Neural progenitor cell (in vitro differentiated cells): ENCODE measurements around the gene ALDOA. TPM values are rescaled to one million over a fixed set of nuclear protein-coding genes. Genes with fewer than 3 reads are reported as not detected.

ENCODE experiments used
- DNase-seq: peaks from one replicate; pipeline ENCODE4 v3.0.0-alpha.2; 2016; ENCODE audit warnings: low spot score
- H2AFZ ChIP-seq: fragments of 200-600 bp; sonication (generic); replicated peaks from 2 replicates; pipeline ENCODE4 v1.6.1; 2016; ENCODE audit warnings: antibody characterized with exemption
- H3F3A ChIP-seq: fragments of 200-600 bp; sonication (generic); 2 replicates; pipeline ENCODE4 v1.6.1; 2016; ENCODE audit warnings: antibody characterized with exemption, low read depth
- H3K27ac ChIP-seq: fragments of 200-600 bp; sonication (generic); 2 replicates; pipeline ENCODE4 v1.5.1; 2016; ENCODE audit warnings: mild to moderate bottlenecking
- H3K27me3 ChIP-seq: fragments of 200-600 bp; sonication (generic); 2 replicates; pipeline ENCODE4 v1.6.1; 2016; ENCODE audit warnings: mild to moderate bottlenecking, moderate library complexity
- H3K36me3 ChIP-seq: fragments of 200-600 bp; sonication (generic); 2 replicates; pipeline ENCODE4 v1.5.1; 2016
- H3K4me1 ChIP-seq: fragments of 200-600 bp; sonication (generic); 2 replicates; pipeline ENCODE4 v1.6.1; 2016; ENCODE audit warnings: mixed run types
- H3K4me2 ChIP-seq: fragments of 200-600 bp; sonication (generic); 2 replicates; pipeline ENCODE4 v1.6.1; 2016
- H3K4me3 ChIP-seq: fragments of 200-600 bp; sonication (generic); 2 replicates; pipeline ENCODE4 v1.5.1; 2016
- H3K79me2 ChIP-seq: fragments of 200-600 bp; sonication (generic); 2 replicates; pipeline ENCODE4 v1.6.1; 2016; ENCODE audit warnings: low read depth
- H3K9ac ChIP-seq: fragments of 200-600 bp; sonication (generic); 2 replicates; pipeline ENCODE4 v1.6.1; 2016
- H3K9me3 ChIP-seq: fragments of 200-600 bp; sonication (generic); 2 replicates; pipeline ENCODE4 v1.5.1; 2016; ENCODE audit warnings: low read depth
- H4K20me1 ChIP-seq: fragments of 200-600 bp; sonication (generic); 2 replicates; pipeline ENCODE4 v1.6.1; 2016; ENCODE audit warnings: low read depth
- H3K27ac Mint-ChIP-seq: 3 replicates; pipeline ENCODE4 v1.8.0; 2021; ENCODE audit warnings: mixed read lengths
- H3K27me3 Mint-ChIP-seq: 2 replicates; pipeline ENCODE4 v1.8.0; 2022; ENCODE audit warnings: low read depth, mild to moderate bottlenecking, inconsistent platforms, moderate library complexity, mixed read lengths; ENCODE audit not compliant: insufficient read depth
- H3K36me3 Mint-ChIP-seq: 3 replicates; pipeline ENCODE4 v1.8.0; 2021; ENCODE audit warnings: mixed read lengths
- H3K4me1 Mint-ChIP-seq: 3 replicates; pipeline ENCODE4 v1.8.0; 2021; ENCODE audit warnings: mixed read lengths
- H3K4me3 Mint-ChIP-seq: 3 replicates; pipeline ENCODE4 v1.8.0; 2021; ENCODE audit warnings: mild to moderate bottlenecking, moderate library complexity, mixed read lengths
- H3K9me3 Mint-ChIP-seq: 3 replicates; pipeline ENCODE4 v1.8.0; 2020; ENCODE audit warnings: mixed read lengths
- CTCF ChIP-seq: fragments of 200-600 bp; sonication (generic); IDR thresholded peaks from 2 replicates; pipeline ENCODE4 v1.5.1; 2017; ENCODE audit warnings: antibody characterized with exemption, mild to moderate bottlenecking
- EZH2 ChIP-seq: fragments of 200-600 bp; sonication (generic); IDR thresholded peaks from 2 replicates; pipeline ENCODE4 v1.6.1; 2017; ENCODE audit warnings: antibody characterized with exemption, mild to moderate bottlenecking, moderate library complexity
- EZH2phosphoT487 ChIP-seq: fragments of 200-600 bp; sonication (generic); IDR thresholded peaks from 2 replicates; pipeline ENCODE4 v1.6.1; 2017; ENCODE audit warnings: antibody characterized with exemption
- total RNA-seq: library from RNA; depleted of rRNA; stranded (reverse); fragments of >200 nt; gene quantifications from 2 replicates; pipeline ENCODE4 v1.2.3, GENCODE V29; 2015; ENCODE audit warnings: low replicate concordance

The ALDOA gene
- total RNA-seq, 1 donor from 2014 or later = 469 TPM

GRCh38 chr16:30060346-30060745 is 5.2 kb upstream of the ALDOA start:
- no peak overlapping the region for H3K4me2 ChIP-seq

GRCh38 chr16:30060836-30061554 is 4.6 kb upstream of the ALDOA start:
- peaks cover 22% of the 10 kb centered on the region for H3K79me2 ChIP-seq
- no peak overlapping the region for H2AFZ ChIP-seq
- no peaks in the 10 kb centered on the region for H3K27me3 ChIP-seq
- no peak overlapping the region for H3K4me3 ChIP-seq
- TF ChIP-seq CTCF (no peak), EZH2 (no peak), EZH2phosphoT487 (no peak)
- H4K20me1 ChIP-seq = peaks cover 4% of the 10 kb centered on the region
- H3K9me3 ChIP-seq = no peaks in the 10 kb centered on the region
- peaks cover 4% of the 10 kb centered on the region for H3K27me3 Mint-ChIP-seq
- H3K27ac ChIP-seq = no peak overlapping the region
- H3K27ac Mint-ChIP-seq = peak overlapping the region; percentile 92
- H3K9ac ChIP-seq = no peak overlapping the region
- peaks cover 22% of the 10 kb centered on the region for H3K4me1 ChIP-seq
- no peaks in the 10 kb centered on the region for H3K36me3 ChIP-seq
- H3K4me1 Mint-ChIP-seq = peaks cover 23% of the 10 kb centered on the region
- H3F3A ChIP-seq = peaks cover 31% of the 10 kb centered on the region
- H3K4me3 Mint-ChIP-seq = peak overlapping the region; percentile 67
- peak overlapping the region; percentile 15 for H3K4me2 ChIP-seq
- no peaks in the 10 kb centered on the region for H3K9me3 Mint-ChIP-seq
- H3K36me3 Mint-ChIP-seq = peaks cover 11% of the 10 kb centered on the region
- DNase-seq = no peak

More at GRCh38 chr16:30060346-30060745, 5.2 kb upstream of the ALDOA start:
- no peak for TF ChIP-seq EZH2
- no peak for TF ChIP-seq CTCF
- no peak for TF ChIP-seq EZH2phosphoT487
- DNase-seq = no peak
- H3F3A ChIP-seq = peaks cover 31% of the 10 kb centered on the region
- H3K79me2 ChIP-seq = peaks cover 18% of the 10 kb centered on the region
- Mint-ChIP-seq H3K4me1 (peaks cover 23% of the 10 kb centered on the region), H3K9me3 (no peaks in the 10 kb centered on the region), H3K27me3 (peaks cover 4% of the 10 kb centered on the region), H3K36me3 (peaks cover 11% of the 10 kb centered on the region), H3K27ac (peak overlapping the region; percentile 92), H3K4me3 (peak overlapping the region; percentile 67)
- no peak overlapping the region for H3K27ac ChIP-seq
- peaks cover 22% of the 10 kb centered on the region for H3K4me1 ChIP-seq
- H2AFZ ChIP-seq = no peak overlapping the region
- no peaks in the 10 kb centered on the region for H3K36me3 ChIP-seq
- H3K27me3 ChIP-seq = no peaks in the 10 kb centered on the region
- no peak overlapping the region for H3K4me3 ChIP-seq
- no peak overlapping the region for H3K9ac ChIP-seq
- H4K20me1 ChIP-seq = no peaks in the 10 kb centered on the region
- no peaks in the 10 kb centered on the region for H3K9me3 ChIP-seq

- H3K27me3 ChIP-seq = no peaks in the 10 kb centered on the region
- H3K9me3 ChIP-seq = no peaks in the 10 kb centered on the region
- no peak overlapping the region for H2AFZ ChIP-seq
- no peak overlapping the region for H3K27ac Mint-ChIP-seq
- peaks cover 46% of the 10 kb centered on the region for H3K79me2 ChIP-seq
- H3K36me3 Mint-ChIP-seq = peaks cover 20% of the 10 kb centered on the region
- H3K9me3 Mint-ChIP-seq = no peaks in the 10 kb centered on the region
- peaks cover 34% of the 10 kb centered on the region for H3K4me1 ChIP-seq
- H4K20me1 ChIP-seq = peaks cover 27% of the 10 kb centered on the region
- H3K27ac ChIP-seq = peak overlapping the region; percentile 90
- peak overlapping the region; percentile 92 for H3K4me3 ChIP-seq
- H3K36me3 ChIP-seq = peaks cover 10% of the 10 kb centered on the region
- DNase-seq = no peak
- H3K4me1 Mint-ChIP-seq = peaks cover 39% of the 10 kb centered on the region
- H3K4me2 ChIP-seq = peak overlapping the region; percentile 86
- H3K4me3 Mint-ChIP-seq = peak overlapping the region; percentile 96
- TF ChIP-seq EZH2phosphoT487 = no peak
- TF ChIP-seq EZH2 = no peak
- no peak for TF ChIP-seq CTCF
- H3F3A ChIP-seq = peaks cover 38% of the 10 kb centered on the region
- peaks cover 4% of the 10 kb centered on the region for H3K27me3 Mint-ChIP-seq
- H3K9ac ChIP-seq = no peak overlapping the region
Observed at GRCh38 chr16:30063278-30063892, 2.2 kb upstream of the ALDOA start.
